GF-D8 (cell line): ENCODE data around the gene OR1L4.

Experiments used
- DNase-seq: peaks from one replicate; lab custom pipeline; 2025; lab: John Stamatoyannopoulos, UW

Gene OR1L4

GRCh38 chr9:122723690-122724089 is at the start of gene OR1L4:
Gene OR1L4, plus strand, starts transcription at chr9:122723990. Its CDS starts 0 bp downstream, at chr9:122723990.
- DNase-seq = no peak

GRCh38 chr9:122684851-122685250 is 38.9 kb upstream of the OR1L4 start:
- no peak for DNase-seq

- no peak for DNase-seq
Measured at GRCh38 chr9:122695696-122696095, 28.1 kb upstream of the OR1L4 start.

GRCh38 chr9:122718038-122718437 is 5.8 kb upstream of the OR1L4 start:
- no peak for DNase-seq

GRCh38 chr9:122719218-122719617 is 4.6 kb upstream of the OR1L4 start:
- DNase-seq = no peak

GRCh38 chr9:122742003-122742402 is 18.2 kb downstream of the OR1L4 start, which contains the start of gene OR1L6:
Gene OR1L6, plus strand, starts transcription at chr9:122742303. Its CDS starts 7,545 bp downstream, at chr9:122749848.
- DNase-seq = no peak

GRCh38 chr9:122754825-122755224 is 31.0 kb downstream of the OR1L4 start:
- no peak for DNase-seq

GRCh38 chr9:122767817-122768216 is 44.0 kb downstream of the OR1L4 start:
- no peak for DNase-seq
